A673 (cell line): ENCODE measurements around the gene AFF1. TPM values are rescaled to one million over a fixed set of nuclear protein-coding genes. Genes with fewer than 3 reads are reported as not detected.

Source experiments
- BruUV-seq: library from RNA; stranded (reverse); fragments of 400-500 nt; replicated peaks from 2 replicates; lab custom pipeline; 2021; lab: Mats Ljungman, UMichigan
- CTCF ChIA-PET: fragments of 300-600 bp; sonication (Branson Sonifier 250); formaldehyde crosslinking; loops from one replicate; lab custom pipeline; 2022; ENCODE audit warnings: antibody characterized with exemption; lab: Charles Lee
- POLR2A ChIA-PET: fragments of 300-600 bp; sonication (Branson Sonifier 250); formaldehyde crosslinking; loops from one replicate; lab custom pipeline; 2022; ENCODE audit warnings: antibody characterized with exemption; ENCODE audit not compliant: low non-redundant PET; lab: Charles Lee
- DNase-seq: peaks from one replicate; pipeline ENCODE4 v3.0.0-alpha.2; 2015; ENCODE audit warnings: low spot score
- H3K27ac ChIP-seq: fragments of 200-600 bp; sonication (generic); 2 replicates; pipeline ENCODE4 v1.5.1; 2016; ENCODE audit warnings: mixed run types, low read depth, mild to moderate bottlenecking, mixed read lengths, antibody characterized with exemption, low read length; ENCODE audit not compliant: poor library complexity, severe bottlenecking
- H3K27me3 ChIP-seq: fragments of 200-600 bp; sonication (generic); replicated peaks from 2 replicates; pipeline ENCODE4 v1.6.1; 2017; ENCODE audit warnings: mixed run types, low read depth, mild to moderate bottlenecking, mixed read lengths, antibody characterized with exemption, low read length; ENCODE audit not compliant: insufficient read depth, poor library complexity
- H3K36me3 ChIP-seq: fragments of 200-600 bp; sonication (generic); 2 replicates; pipeline ENCODE4 v1.6.1; 2016; ENCODE audit warnings: mixed run types, mild to moderate bottlenecking, mixed read lengths, antibody characterized with exemption, low read length; ENCODE audit not compliant: insufficient read depth, poor library complexity, severe bottlenecking
- H3K4me1 ChIP-seq: fragments of 200-600 bp; sonication (generic); 2 replicates; pipeline ENCODE4 v1.6.1; 2017; ENCODE audit warnings: mixed run types, mild to moderate bottlenecking, mixed read lengths, antibody characterized with exemption, low read length; ENCODE audit not compliant: insufficient read depth, poor library complexity, severe bottlenecking
- H3K4me3 ChIP-seq: fragments of 200-600 bp; sonication (generic); 2 replicates; pipeline ENCODE4 v1.5.1; 2016; ENCODE audit warnings: low read depth, mixed run types, mild to moderate bottlenecking, mixed read lengths, low read length; ENCODE audit not compliant: poor library complexity, severe bottlenecking
- H3K9me3 ChIP-seq: fragments of 200-600 bp; sonication (generic); 2 replicates; pipeline ENCODE4 v1.6.1; 2016; ENCODE audit warnings: mixed run types, low read depth, mild to moderate bottlenecking, mixed read lengths, antibody characterized with exemption, low read length; ENCODE audit not compliant: poor library complexity, severe bottlenecking
- EZH2 ChIP-seq: fragments of 200-600 bp; sonication (generic); IDR thresholded peaks from 2 replicates; pipeline ENCODE4 v1.6.1; 2017; ENCODE audit warnings: borderline replicate concordance, low read depth, mild to moderate bottlenecking, mixed read lengths, antibody characterized with exemption, low read length; ENCODE audit not compliant: poor library complexity, severe bottlenecking
- intact Hi-C: fragments of 100-400 bp; cut with micrococcal nuclease; formaldehyde crosslinking; loops from one replicate; pipeline ENCODE4 v1.10.0; 2022; ENCODE audit not compliant: unreplicated experiment
- total RNA-seq: library from RNA; stranded (reverse); gene quantifications from 2 replicates; pipeline ENCODE4 v1.2.3, GENCODE V29; 2021
- TF ChIP-seq, protein P1 (sequence below): fragments of 300-800, 200-600 bp; sonication (generic); conservative IDR thresholded peaks from 2 replicates; pipeline ENCODE4 v1.5.1; 2017; ENCODE audit warnings: low read depth, mild to moderate bottlenecking, antibody characterized with exemption, low read length, moderate library complexity, mixed read lengths

AFF1 gene
- total RNA-seq, 1 experiment from 2014 or later = 60.1 TPM

GRCh38 chr4:86975927-86976326 is 41.1 kb downstream of the AFF1 start:
- ChIA-PET CTCF (no interaction called here), POLR2A (no interaction called here)
- no peak for DNase-seq
- H3K4me1 ChIP-seq = peaks cover 60% of the 10 kb centered on the region
- peak overlapping the region; percentile 96 for H3K27ac ChIP-seq
- H3K27me3 ChIP-seq = no peaks in the 10 kb centered on the region
- H3K9me3 ChIP-seq = no peaks in the 10 kb centered on the region
- TF ChIP-seq, protein P1, sequence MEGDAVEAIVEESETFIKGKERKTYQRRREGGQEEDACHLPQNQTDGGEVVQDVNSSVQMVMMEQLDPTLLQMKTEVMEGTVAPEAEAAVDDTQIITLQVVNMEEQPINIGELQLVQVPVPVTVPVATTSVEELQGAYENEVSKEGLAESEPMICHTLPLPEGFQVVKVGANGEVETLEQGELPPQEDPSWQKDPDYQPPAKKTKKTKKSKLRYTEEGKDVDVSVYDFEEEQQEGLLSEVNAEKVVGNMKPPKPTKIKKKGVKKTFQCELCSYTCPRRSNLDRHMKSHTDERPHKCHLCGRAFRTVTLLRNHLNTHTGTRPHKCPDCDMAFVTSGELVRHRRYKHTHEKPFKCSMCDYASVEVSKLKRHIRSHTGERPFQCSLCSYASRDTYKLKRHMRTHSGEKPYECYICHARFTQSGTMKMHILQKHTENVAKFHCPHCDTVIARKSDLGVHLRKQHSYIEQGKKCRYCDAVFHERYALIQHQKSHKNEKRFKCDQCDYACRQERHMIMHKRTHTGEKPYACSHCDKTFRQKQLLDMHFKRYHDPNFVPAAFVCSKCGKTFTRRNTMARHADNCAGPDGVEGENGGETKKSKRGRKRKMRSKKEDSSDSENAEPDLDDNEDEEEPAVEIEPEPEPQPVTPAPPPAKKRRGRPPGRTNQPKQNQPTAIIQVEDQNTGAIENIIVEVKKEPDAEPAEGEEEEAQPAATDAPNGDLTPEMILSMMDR = no peak
- no peak for TF ChIP-seq EZH2
- H3K4me3 ChIP-seq = no peak overlapping the region
- intact Hi-C loops = no loop called here
- BruUV-seq = no TSS peak
- no peaks in the 10 kb centered on the region for H3K36me3 ChIP-seq

DNA sequence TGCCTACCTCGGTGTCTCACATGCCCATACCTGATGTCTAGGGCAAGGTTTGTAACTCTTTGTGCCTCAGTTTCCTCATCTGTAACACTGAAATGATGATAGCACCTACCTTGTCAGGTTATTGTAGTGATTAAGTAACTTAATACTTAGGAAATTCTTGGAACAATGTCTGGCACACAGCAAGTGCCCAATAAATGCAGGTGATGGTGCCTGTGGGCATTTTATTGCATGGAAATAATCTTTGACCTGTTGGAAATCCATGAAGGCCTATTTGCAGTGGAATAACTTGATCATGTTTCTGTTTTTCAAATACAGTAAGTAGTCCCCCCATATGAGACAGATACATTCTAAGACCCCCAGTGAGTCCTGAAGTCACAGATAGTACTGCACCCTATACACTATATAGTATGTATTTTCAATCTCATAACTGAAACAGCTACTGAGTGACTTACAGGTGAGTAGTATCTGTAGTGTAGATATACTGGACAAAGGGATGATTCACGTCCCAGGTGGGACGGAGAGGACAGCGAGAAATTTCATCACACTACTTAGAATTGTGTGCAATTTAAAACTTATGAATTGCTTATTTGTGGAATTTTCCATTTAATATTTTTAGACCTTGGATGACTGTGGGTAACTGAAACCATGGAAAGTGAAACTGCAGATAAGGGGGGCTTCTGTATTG is 42.1 kb downstream of the AFF1 start:
- Histone ChIP-seq H3K9me3 (no peaks in the 10 kb centered on the region), H3K27me3 (no peaks in the 10 kb centered on the region), H3K4me1 (peaks cover 58% of the 10 kb centered on the region), H3K27ac (peak overlapping the region; percentile 35), H3K36me3 (no peaks in the 10 kb centered on the region), H3K4me3 (no peak overlapping the region)
- no TSS peak for BruUV-seq
- ChIA-PET CTCF (interaction anchor here (0.7 kb wide), 1 partner anchor 54 kb away, joined by 3 read pairs; no protein-coding TSS in a partner anchor), POLR2A (no interaction called here)
- intact Hi-C loops = no loop called here
- DNase-seq = no peak
- TF ChIP-seq, protein P1 = no peak
- TF ChIP-seq EZH2 = no peak

GRCh38 chr4:86977621-86978184 is 42.9 kb downstream of the AFF1 start:
- ChIA-PET CTCF (no interaction called here), POLR2A (no interaction called here)
- Histone ChIP-seq H3K4me1 (peaks cover 56% of the 10 kb centered on the region), H3K36me3 (no peaks in the 10 kb centered on the region), H3K27me3 (no peaks in the 10 kb centered on the region), H3K4me3 (no peak overlapping the region), H3K9me3 (no peaks in the 10 kb centered on the region), H3K27ac (peak overlapping the region; percentile 35)
- TF ChIP-seq EZH2 = no peak
- TF ChIP-seq, protein P1 = no peak
- peak; percentile 53 for DNase-seq
- BruUV-seq = no TSS peak
- intact Hi-C loops = no loop called here
